H9 (cell line): ENCODE measurements around the gene DLX1. TPM values are rescaled to one million over a fixed set of nuclear protein-coding genes. Genes with fewer than 3 reads are reported as not detected.

Experiments used
- DNase-seq: peaks from one replicate; pipeline ENCODE4 v3.0.0-alpha.2; 2017
- H2AFZ ChIP-seq: one replicate; pipeline ENCODE4 v1.6.1; 2013; ENCODE audit warnings: mild to moderate bottlenecking, low read length, control low read depth, moderate library complexity
- H2AK5ac ChIP-seq: 2 replicates; pipeline ENCODE4 v1.6.1; 2013; ENCODE audit warnings: low read length, control low read depth, mixed read lengths; ENCODE audit not compliant: insufficient read length
- H2BK120ac ChIP-seq: one replicate; pipeline ENCODE4 v1.6.1; 2013; ENCODE audit warnings: low read depth, mild to moderate bottlenecking, low read length, control low read depth, inconsistent platforms; ENCODE audit not compliant: poor library complexity, severe bottlenecking
- H2BK12ac ChIP-seq: 2 replicates; pipeline ENCODE4 v1.6.1; 2013; ENCODE audit warnings: low read length, control low read depth, mixed read lengths, low read depth; ENCODE audit not compliant: insufficient read length
- H2BK15ac ChIP-seq: 2 replicates; pipeline ENCODE4 v1.6.1; 2013; ENCODE audit warnings: low read depth, low read length, control low read depth
- H2BK20ac ChIP-seq: one replicate; pipeline ENCODE4 v1.6.1; 2013; ENCODE audit warnings: low read depth, mild to moderate bottlenecking, low read length, control low read depth, inconsistent platforms; ENCODE audit not compliant: poor library complexity, severe bottlenecking
- H2BK5ac ChIP-seq: 2 replicates; pipeline ENCODE4 v1.6.1; 2013; ENCODE audit warnings: low read length, control low read depth, mixed read lengths; ENCODE audit not compliant: insufficient read length
- H3K14ac ChIP-seq: 2 replicates; pipeline ENCODE4 v1.6.1; 2013; ENCODE audit warnings: low read length, control low read depth; ENCODE audit not compliant: insufficient read depth
- H3K18ac ChIP-seq: 2 replicates; pipeline ENCODE4 v1.6.1; 2013; ENCODE audit warnings: low read depth, mild to moderate bottlenecking, mixed read lengths, low read length, control low read depth; ENCODE audit not compliant: insufficient read length
- H3K23ac ChIP-seq: 2 replicates; pipeline ENCODE4 v1.6.1; 2013; ENCODE audit warnings: low read length, control low read depth, mixed read lengths, low read depth; ENCODE audit not compliant: insufficient read length
- H3K23me2 ChIP-seq: 2 replicates; pipeline ENCODE4 v1.6.1; 2013; ENCODE audit warnings: low read depth, mild to moderate bottlenecking, mixed read lengths, low read length, control low read depth; ENCODE audit not compliant: insufficient read length, poor library complexity, severe bottlenecking
- H3K27ac ChIP-seq: 2 replicates; pipeline ENCODE4 v1.5.1; 2013; ENCODE audit warnings: low read length, control low read depth, mixed read lengths, low read depth; ENCODE audit not compliant: insufficient read length
- H3K27me3 ChIP-seq: 2 replicates; pipeline ENCODE4 v1.6.1; 2013; ENCODE audit warnings: low read length, control low read depth, inconsistent platforms; ENCODE audit not compliant: insufficient read depth
- H3K4ac ChIP-seq: 2 replicates; pipeline ENCODE4 v1.6.1; 2013; ENCODE audit warnings: low read depth, mild to moderate bottlenecking, control low read depth, inconsistent platforms, low read length, moderate library complexity
- H3K4me1 ChIP-seq: 2 replicates; pipeline ENCODE4 v1.6.1; 2013; ENCODE audit warnings: low read length, control low read depth, inconsistent platforms; ENCODE audit not compliant: insufficient read depth
- H3K4me2 ChIP-seq: 2 replicates; pipeline ENCODE4 v1.6.1; 2013; ENCODE audit warnings: low read length, control low read depth, mixed read lengths; ENCODE audit not compliant: insufficient read length, insufficient read depth
- H3K56ac ChIP-seq: 2 replicates; pipeline ENCODE4 v1.6.1; 2013; ENCODE audit warnings: low read depth, mild to moderate bottlenecking, mixed read lengths, low read length, control low read depth; ENCODE audit not compliant: insufficient read length
- H3K79me1 ChIP-seq: 2 replicates; pipeline ENCODE4 v1.6.1; 2013; ENCODE audit warnings: low read depth, mild to moderate bottlenecking, moderate library complexity, low read length, control low read depth, inconsistent platforms; ENCODE audit not compliant: insufficient read depth, poor library complexity, severe bottlenecking
- H3K79me2 ChIP-seq: 2 replicates; pipeline ENCODE4 v1.6.1; 2013; ENCODE audit warnings: low read length, control low read depth, inconsistent platforms; ENCODE audit not compliant: insufficient read depth
- H3K9ac ChIP-seq: 2 replicates; pipeline ENCODE4 v1.6.1; 2013; ENCODE audit warnings: low read length, control low read depth, mixed read lengths; ENCODE audit not compliant: insufficient read length; ENCODE audit errors: extremely low read depth
- H3K9me3 ChIP-seq: one replicate; pipeline ENCODE4 v1.6.1; 2013; ENCODE audit warnings: low read depth, low read length, inconsistent platforms; ENCODE audit not compliant: control insufficient read depth
- H3T11ph ChIP-seq: one replicate; pipeline ENCODE4 v1.6.1; 2013; ENCODE audit warnings: mild to moderate bottlenecking, low read length, control low read depth, inconsistent platforms
- H4K20me1 ChIP-seq: one replicate; pipeline ENCODE4 v1.6.1; 2013; ENCODE audit not compliant: control insufficient read depth, insufficient read length, insufficient read depth
- H4K5ac ChIP-seq: 2 replicates; pipeline ENCODE4 v1.6.1; 2013; ENCODE audit warnings: low read depth, mild to moderate bottlenecking, mixed read lengths, low read length, control low read depth; ENCODE audit not compliant: insufficient read length
- H4K8ac ChIP-seq: replicated peaks from 2 replicates; pipeline ENCODE4 v1.6.1; 2013; ENCODE audit warnings: low read length, control low read depth, mixed read lengths, low read depth; ENCODE audit not compliant: insufficient read length
- H4K91ac ChIP-seq: 2 replicates; pipeline ENCODE4 v1.6.1; 2013; ENCODE audit warnings: low read depth, mild to moderate bottlenecking, moderate library complexity, mixed read lengths, low read length, control low read depth; ENCODE audit not compliant: insufficient read length
- H3K27ac Mint-ChIP-seq, 3 experiments: 2 replicates in 2 of 3; 3 replicates in 1 of 3; pipeline ENCODE4 v1.8.0; 2020 to 2021; ENCODE audit warnings: mixed read lengths in 3 of 3, mild to moderate bottlenecking in 1 of 3, moderate library complexity in 1 of 3
- H3K27me3 Mint-ChIP-seq: 2 replicates; pipeline ENCODE4 v1.8.0; 2021; ENCODE audit warnings: low read depth, mild to moderate bottlenecking, moderate library complexity, mixed read lengths
- H3K36me3 Mint-ChIP-seq, 3 experiments: 2 replicates in 2 of 3; 3 replicates in 1 of 3; pipeline ENCODE4 v1.8.0; 2020 to 2021; ENCODE audit warnings: low read depth in 3 of 3, mixed read lengths in 3 of 3; ENCODE audit not compliant: insufficient read depth in 1 of 3
- H3K4me1 Mint-ChIP-seq, 2 experiments: 2 replicates each; pipeline ENCODE4 v1.8.0; 2020; ENCODE audit warnings: mixed read lengths in 2 of 2
- H3K4me3 Mint-ChIP-seq, 2 experiments: 2 replicates in 1 of 2; 3 replicates in 1 of 2; pipeline ENCODE4 v1.8.0; 2020 to 2021; ENCODE audit warnings: mild to moderate bottlenecking in 2 of 2, mixed read lengths in 2 of 2, moderate library complexity in 1 of 2
- H3K9me3 Mint-ChIP-seq, 2 experiments: 2 replicates in 1 of 2; 3 replicates in 1 of 2; pipeline ENCODE4 v1.8.0; 2020; ENCODE audit warnings: mild to moderate bottlenecking in 2 of 2, mixed read lengths in 2 of 2, moderate library complexity in 1 of 2
- WGBS: extraction: QIAGEN DNeasy Blood & Tissue Kit; methylation state at CpG from one replicate; pipeline ENCODE4 v1.1.7; 2013; ENCODE audit warnings: missing lambda C conversion rate, low lambda C conversion rate, mixed read lengths; ENCODE audit not compliant: insufficient read length; ENCODE audit errors: extremely low coverage; 5-methylcytosine and 5-hydroxymethylcytosine counted together
- total RNA-seq: library from RNA; stranded (reverse); gene quantifications from 2 replicates; pipeline ENCODE4 v1.2.1, GENCODE V29; 2021
- TF ChIP-seq, protein P1 (sequence below): fragments of 200-600 bp; sonication (generic); conservative IDR thresholded peaks from 3 replicates; pipeline ENCODE4 v1.8.0; 2021; ENCODE audit warnings: antibody characterized with exemption, mild to moderate bottlenecking

The DLX1 gene
- total RNA-seq, 1 experiment from 2014 or later: not detected

DNA sequence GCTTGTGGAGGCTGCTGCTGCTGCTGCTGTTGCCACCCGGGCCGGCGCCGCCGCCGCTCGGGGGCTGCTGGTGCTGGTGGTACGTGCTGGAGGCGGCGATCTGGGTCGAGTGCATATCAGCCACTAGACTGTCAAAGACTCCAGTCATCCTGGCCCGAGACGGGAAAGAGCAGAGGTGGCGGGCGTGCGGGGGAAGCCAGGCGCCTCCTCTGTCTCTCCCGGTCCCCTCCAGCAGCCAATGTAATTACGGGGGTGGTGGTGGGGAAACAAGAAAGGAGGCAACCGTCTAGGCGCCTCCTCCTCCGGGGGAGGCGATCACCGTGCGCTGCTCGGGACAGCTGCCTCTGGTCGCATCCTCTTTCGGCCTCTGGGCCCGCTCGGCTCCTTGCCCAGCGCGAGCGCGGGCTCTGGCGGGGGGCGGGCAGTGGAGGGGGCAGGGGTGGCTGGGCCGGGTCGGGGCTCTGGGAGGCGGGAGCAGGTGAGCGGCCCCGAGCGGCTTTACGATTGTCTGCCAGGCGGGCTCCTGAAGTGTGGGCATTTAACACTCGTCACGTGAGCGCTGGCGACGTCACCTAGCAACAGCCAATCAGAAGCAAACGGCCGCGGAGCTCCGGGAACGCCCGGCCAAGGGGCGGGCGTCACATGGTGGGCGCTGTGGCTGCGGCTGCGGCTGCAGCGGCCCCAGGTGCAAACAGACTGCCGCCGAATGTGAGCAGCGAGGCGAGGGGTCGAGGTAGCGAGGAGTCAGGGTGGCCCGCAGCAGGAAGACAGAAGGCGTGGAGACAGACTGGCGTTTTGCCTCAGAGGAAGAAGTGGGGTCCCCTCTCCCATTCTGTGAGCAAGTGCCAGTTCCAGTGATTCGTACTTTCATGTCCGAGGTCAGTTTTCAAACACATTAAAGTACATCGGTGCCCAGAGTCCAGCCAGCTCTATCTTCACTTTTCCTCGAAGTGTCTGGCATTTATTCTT is 17.4 kb downstream of the DLX1 start, which contains the start of gene DLX2:
DLX2 (minus strand) TSS at position 510 of the 969 bp plus-strand sequence; CDS start at position 148, 362 bp downstream.
- Histone ChIP-seq H3K9ac (no peak within 1 kb of the TSS), H3K4ac (no peak within 1 kb of the TSS), H3K79me2 (no peaks in the 10 kb centered on the region), H4K20me1 (no peaks in the 10 kb centered on the region), H2BK12ac (no peak within 1 kb of the TSS), H2BK15ac (no peak within 1 kb of the TSS), H3K4me2 (peak within 1 kb of the TSS; percentile 51), H4K8ac (no peak within 1 kb of the TSS), H3K27ac (no peak within 1 kb of the TSS), H2AFZ (no peak within 1 kb of the TSS), H3K9me3 (no peaks in the 10 kb centered on the region), H3K18ac (no peak within 1 kb of the TSS), H2BK20ac (no peak within 1 kb of the TSS), H3K27me3 (peaks cover 86% of the 10 kb centered on the region), H2AK5ac (no peak within 1 kb of the TSS), H2BK5ac (no peak within 1 kb of the TSS), H3T11ph (no peak within 1 kb of the TSS), H2BK120ac (no peak within 1 kb of the TSS), H3K23ac (no peak within 1 kb of the TSS), H3K56ac (no peak within 1 kb of the TSS), H4K91ac (no peak within 1 kb of the TSS), H3K23me2 (peaks cover 25% of the 10 kb centered on the region), H3K14ac (no peak within 1 kb of the TSS), H3K79me1 (no peaks in the 10 kb centered on the region), H3K4me1 (no peaks in the 10 kb centered on the region), H4K5ac (no peak within 1 kb of the TSS)
- DNase-seq: peak; percentile 98
- peaks cover 35 to 46% of the 10 kb centered on the region in 2 experiments for H3K4me1 Mint-ChIP-seq
- peaks cover 4 to 11% of the 10 kb centered on the region in 2 experiments; a peak in 4 of 5 replicates for H3K9me3 Mint-ChIP-seq
- TF ChIP-seq, protein P1, sequence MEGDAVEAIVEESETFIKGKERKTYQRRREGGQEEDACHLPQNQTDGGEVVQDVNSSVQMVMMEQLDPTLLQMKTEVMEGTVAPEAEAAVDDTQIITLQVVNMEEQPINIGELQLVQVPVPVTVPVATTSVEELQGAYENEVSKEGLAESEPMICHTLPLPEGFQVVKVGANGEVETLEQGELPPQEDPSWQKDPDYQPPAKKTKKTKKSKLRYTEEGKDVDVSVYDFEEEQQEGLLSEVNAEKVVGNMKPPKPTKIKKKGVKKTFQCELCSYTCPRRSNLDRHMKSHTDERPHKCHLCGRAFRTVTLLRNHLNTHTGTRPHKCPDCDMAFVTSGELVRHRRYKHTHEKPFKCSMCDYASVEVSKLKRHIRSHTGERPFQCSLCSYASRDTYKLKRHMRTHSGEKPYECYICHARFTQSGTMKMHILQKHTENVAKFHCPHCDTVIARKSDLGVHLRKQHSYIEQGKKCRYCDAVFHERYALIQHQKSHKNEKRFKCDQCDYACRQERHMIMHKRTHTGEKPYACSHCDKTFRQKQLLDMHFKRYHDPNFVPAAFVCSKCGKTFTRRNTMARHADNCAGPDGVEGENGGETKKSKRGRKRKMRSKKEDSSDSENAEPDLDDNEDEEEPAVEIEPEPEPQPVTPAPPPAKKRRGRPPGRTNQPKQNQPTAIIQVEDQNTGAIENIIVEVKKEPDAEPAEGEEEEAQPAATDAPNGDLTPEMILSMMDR: no peak
- H3K27ac Mint-ChIP-seq: peak within 1 kb of the TSS in 1 of 3 experiments; percentile 57; a peak in 3 of 7 replicates
- peaks cover 100% of the 10 kb centered on the region for H3K27me3 Mint-ChIP-seq
- H3K4me3 Mint-ChIP-seq: peak within 1 kb of the TSS; percentile 62 to 80
- H3K36me3 Mint-ChIP-seq: peaks cover 0 to 2% (median 0%) of the 10 kb centered on the region in 3 experiments; a peak in 1 of 7 replicates
- no CpG with 5 or more reads among the region's 74 CpGs for WGBS
